Measurements from ENCODE around the gene TIA1. TPM values are rescaled to one million over a fixed set of nuclear protein-coding genes. Genes with fewer than 3 reads are reported as not detected.
"Not testable (repeated sequence)": the region's sequence is repeated elsewhere in the genome, so short reads cannot be mapped to it uniquely, and the experiment has no call there.

TIA1 gene
- total RNA-seq, 1 donor from 2014 or later: 534 TPM

DNA sequence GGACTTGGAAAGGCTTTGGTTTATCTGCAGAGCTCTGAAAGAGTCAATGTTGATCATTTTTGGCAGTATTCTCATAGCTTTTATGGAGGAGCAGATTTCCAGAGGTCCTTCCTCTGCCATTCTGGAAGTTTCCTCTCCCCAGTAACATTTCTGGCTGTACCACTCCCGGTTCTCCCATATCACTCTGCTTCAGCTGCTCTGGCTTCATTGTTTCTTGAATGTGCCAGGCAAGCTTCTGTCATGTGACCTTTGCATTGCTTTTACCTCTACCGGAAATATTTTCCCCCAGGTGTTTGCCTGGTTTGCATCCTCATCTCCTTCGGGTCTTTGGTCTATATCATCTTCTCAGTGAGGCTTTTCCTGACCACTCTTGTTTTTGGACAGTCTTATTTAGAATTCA is 21.9 kb upstream of the TIA1 start:
- Mint-ChIP-seq H3K4me1 (ENCODE audit: low read depth) (no peaks in the 10 kb centered on the region), H3K4me3 (ENCODE audit: low read depth) (no peak overlapping the region)

DNA sequence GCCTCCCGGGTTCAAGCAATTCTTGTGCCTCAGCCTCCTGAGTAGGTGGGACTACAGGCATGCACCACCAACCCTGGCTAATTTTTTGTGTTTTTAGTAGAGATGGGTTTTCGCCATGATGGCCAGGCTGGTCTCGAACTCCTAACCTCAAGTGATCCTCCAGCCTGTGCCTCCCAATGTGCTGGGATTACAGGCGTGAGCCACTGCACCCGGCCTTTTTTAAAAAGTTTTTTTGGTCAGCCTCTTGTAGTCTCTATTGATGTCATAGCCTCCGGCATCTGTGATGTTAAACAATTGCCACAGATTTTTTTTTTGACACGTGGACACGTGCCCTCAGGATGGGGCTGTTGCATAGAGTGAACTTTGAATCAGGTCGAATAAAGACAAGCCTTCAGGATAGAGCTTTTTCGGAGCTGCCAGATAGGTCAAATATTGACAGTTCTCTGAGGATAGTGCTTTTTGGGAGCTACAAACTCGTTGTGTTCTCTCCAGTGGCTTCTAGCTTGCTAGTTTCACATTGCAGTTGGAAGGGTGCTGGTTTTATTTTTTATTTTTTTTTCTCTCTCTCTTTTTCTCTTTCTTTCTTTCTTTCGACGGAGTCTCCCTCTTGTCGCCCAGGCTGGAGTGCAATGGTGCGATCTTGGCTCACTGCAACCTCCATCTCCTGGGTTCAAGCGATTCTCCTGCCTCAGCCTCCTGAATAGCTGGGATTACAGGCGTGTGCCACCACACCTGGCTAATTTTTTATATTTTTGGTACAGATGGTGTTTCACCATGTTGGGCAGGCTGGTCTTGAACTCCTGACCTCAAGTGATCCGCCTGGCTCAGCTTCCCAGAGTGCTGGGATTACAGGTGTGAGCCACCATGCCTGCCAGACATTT is 21.2 kb upstream of the TIA1 start:
- not testable (repeated sequence) for H3K27me3 Mint-ChIP-seq; H3K27ac Mint-ChIP-seq; H3K4me1 Mint-ChIP-seq (ENCODE audit: low read depth); DNase-seq (ENCODE audit: low spot score, unreplicated experiment); H3K4me3 Mint-ChIP-seq (ENCODE audit: low read depth)
- peaks cover 36% of the 10 kb centered on the region for H3K36me3 Mint-ChIP-seq (ENCODE audit: insufficient read depth)
- H3K9me3 Mint-ChIP-seq (ENCODE audit: low read depth): peaks cover 14% of the 10 kb centered on the region

More for the DNA sequence above, 21.9 kb upstream of the TIA1 start:
- Mint-ChIP-seq H3K9me3 (ENCODE audit: low read depth) (peaks cover 14% of the 10 kb centered on the region), H3K27ac (peak overlapping the region; percentile 64), H3K27me3 (no peaks in the 10 kb centered on the region), H3K36me3 (ENCODE audit: insufficient read depth) (peaks cover 41% of the 10 kb centered on the region)
- DNase-seq (ENCODE audit: low spot score, unreplicated experiment): no peak
- TF ChIP-seq, protein P1, sequence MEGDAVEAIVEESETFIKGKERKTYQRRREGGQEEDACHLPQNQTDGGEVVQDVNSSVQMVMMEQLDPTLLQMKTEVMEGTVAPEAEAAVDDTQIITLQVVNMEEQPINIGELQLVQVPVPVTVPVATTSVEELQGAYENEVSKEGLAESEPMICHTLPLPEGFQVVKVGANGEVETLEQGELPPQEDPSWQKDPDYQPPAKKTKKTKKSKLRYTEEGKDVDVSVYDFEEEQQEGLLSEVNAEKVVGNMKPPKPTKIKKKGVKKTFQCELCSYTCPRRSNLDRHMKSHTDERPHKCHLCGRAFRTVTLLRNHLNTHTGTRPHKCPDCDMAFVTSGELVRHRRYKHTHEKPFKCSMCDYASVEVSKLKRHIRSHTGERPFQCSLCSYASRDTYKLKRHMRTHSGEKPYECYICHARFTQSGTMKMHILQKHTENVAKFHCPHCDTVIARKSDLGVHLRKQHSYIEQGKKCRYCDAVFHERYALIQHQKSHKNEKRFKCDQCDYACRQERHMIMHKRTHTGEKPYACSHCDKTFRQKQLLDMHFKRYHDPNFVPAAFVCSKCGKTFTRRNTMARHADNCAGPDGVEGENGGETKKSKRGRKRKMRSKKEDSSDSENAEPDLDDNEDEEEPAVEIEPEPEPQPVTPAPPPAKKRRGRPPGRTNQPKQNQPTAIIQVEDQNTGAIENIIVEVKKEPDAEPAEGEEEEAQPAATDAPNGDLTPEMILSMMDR (IDR thresholded peaks at IDR 0.05; ENCODE audit: unreplicated experiment): no peak

DNA sequence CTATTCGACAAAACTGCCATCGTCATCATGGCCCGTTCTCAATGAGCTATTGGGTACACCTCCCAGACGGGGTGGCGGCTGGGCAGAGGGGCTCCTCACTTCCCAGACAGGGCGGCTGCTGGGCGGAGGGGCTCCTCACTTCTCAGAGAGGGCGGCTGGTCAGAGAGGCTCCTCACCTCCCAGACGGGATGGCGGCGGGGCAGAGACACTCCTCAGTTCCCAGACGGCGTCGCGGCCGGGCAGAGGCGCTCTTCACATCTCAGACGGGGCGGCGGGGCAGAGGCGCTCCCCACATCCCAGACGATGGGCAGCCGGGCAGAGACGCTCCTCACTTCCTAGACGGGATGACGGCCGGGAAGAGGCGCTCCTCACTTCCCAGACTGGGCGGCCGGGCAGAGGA is 18.5 kb upstream of the TIA1 start:
- H3K4me1 Mint-ChIP-seq (ENCODE audit: low read depth); H3K27ac Mint-ChIP-seq; DNase-seq (ENCODE audit: low spot score, unreplicated experiment); H3K27me3 Mint-ChIP-seq; H3K4me3 Mint-ChIP-seq (ENCODE audit: low read depth): not testable (repeated sequence)
- peaks cover 33% of the 10 kb centered on the region for H3K36me3 Mint-ChIP-seq (ENCODE audit: insufficient read depth)
- H3K9me3 Mint-ChIP-seq (ENCODE audit: low read depth): peaks cover 14% of the 10 kb centered on the region

DNA sequence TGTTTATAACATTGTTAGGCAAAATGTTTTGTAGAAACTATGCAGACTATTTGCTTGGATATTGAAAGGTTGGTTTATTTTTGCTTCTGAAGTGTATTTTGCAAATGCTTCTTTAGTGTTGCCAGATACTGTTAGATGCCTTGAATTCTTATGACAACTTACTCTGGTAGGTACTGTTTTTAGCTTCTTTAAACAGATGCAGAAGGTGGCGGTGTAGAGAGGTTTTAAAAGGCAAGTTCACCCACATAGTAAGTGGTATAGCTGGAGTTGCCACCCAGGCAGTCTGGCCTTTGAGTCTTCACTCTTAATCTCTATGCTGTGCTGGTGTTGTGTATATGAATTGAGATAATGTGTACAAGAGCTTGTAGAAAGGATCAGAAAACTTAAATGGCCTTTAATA is 13.1 kb upstream of the TIA1 start:
- H3K9me3 Mint-ChIP-seq (ENCODE audit: low read depth): peaks cover 12% of the 10 kb centered on the region
- H3K4me3 Mint-ChIP-seq (ENCODE audit: low read depth): no peak overlapping the region
- TF ChIP-seq, protein P1 (IDR thresholded peaks at IDR 0.05; ENCODE audit: unreplicated experiment): no peak
- H3K36me3 Mint-ChIP-seq (ENCODE audit: insufficient read depth): peaks cover 22% of the 10 kb centered on the region
- H3K27ac Mint-ChIP-seq: no peak overlapping the region
- no peak for DNase-seq (ENCODE audit: low spot score, unreplicated experiment)
- H3K27me3 Mint-ChIP-seq: no peaks in the 10 kb centered on the region
- H3K4me1 Mint-ChIP-seq (ENCODE audit: low read depth): peaks cover 16% of the 10 kb centered on the region

DNA sequence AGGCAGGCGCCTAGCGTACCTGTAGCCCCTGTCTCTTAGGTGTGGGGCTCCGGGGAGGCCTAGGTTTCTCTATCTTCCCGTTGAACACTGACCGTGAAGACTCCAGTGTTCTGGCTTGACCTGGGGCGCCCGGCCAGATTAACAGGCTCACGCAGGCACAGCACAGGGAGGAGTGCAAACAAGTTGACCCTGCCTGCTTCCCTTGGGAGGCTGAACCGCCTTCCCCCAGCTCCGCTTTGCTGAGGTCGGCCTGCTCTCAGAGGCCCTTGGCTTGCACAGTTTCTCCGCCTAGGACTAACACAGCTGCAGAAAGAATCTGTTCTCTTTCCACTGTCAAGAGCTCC is 10.1 kb upstream of the TIA1 start:
- Mint-ChIP-seq H3K9me3 (ENCODE audit: low read depth) (no peaks in the 10 kb centered on the region), H3K27ac (peak overlapping the region; percentile 91), H3K4me3 (ENCODE audit: low read depth) (peak overlapping the region; percentile 77), H3K27me3 (no peaks in the 10 kb centered on the region), H3K4me1 (ENCODE audit: low read depth) (peaks cover 16% of the 10 kb centered on the region), H3K36me3 (ENCODE audit: insufficient read depth) (peaks cover 10% of the 10 kb centered on the region)
- TF ChIP-seq, protein P1 (IDR thresholded peaks at IDR 0.05; ENCODE audit: unreplicated experiment): no peak
- DNase-seq (ENCODE audit: low spot score, unreplicated experiment): peak; percentile 24

DNA sequence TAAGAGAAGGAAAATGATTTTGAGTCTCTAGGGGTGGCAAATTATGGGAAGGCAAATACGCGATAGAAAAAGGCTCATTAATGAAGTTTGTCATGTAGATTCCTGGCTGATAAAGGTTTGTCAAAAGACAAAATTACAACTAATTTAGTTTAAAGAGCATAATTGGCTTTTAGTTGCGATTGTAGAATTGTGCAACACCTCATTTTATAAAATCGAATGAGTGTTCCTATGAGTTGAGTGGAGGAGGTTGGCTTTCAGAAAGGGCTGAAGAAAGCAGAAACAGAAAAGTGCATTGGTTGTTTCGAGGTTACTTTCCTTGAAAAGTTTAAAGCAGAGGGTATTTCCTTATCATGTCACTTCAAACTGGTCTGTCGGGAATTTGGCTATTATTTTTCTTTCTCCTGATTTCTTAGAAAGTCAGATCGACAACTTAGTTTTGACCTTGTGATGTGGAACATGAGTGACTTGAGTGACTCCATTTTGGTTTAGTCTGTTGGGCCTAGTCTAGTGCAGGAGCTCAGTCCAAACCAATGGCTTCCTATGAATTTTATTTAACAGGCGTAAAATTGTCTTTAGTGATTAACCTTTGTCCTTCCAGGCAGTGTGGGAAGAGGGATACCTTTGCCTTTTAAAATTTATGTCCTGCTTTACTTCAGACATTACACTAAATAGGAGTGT is 7.3 kb upstream of the TIA1 start:
- DNase-seq (ENCODE audit: low spot score, unreplicated experiment): no peak
- Mint-ChIP-seq H3K27ac (no peak overlapping the region), H3K36me3 (ENCODE audit: insufficient read depth) (peaks cover 2% of the 10 kb centered on the region), H3K9me3 (ENCODE audit: low read depth) (no peaks in the 10 kb centered on the region), H3K27me3 (no peaks in the 10 kb centered on the region), H3K4me1 (ENCODE audit: low read depth) (peaks cover 14% of the 10 kb centered on the region), H3K4me3 (ENCODE audit: low read depth) (no peak overlapping the region)
- TF ChIP-seq, protein P1 (IDR thresholded peaks at IDR 0.05; ENCODE audit: unreplicated experiment): no peak

All from progenitor cell of endocrine pancreas (in vitro differentiated cells).